Endodermal cell (in vitro differentiated cells): ENCODE measurements around the gene SUPT6H. TPM values are rescaled to one million over a fixed set of nuclear protein-coding genes. Genes with fewer than 3 reads are reported as not detected.

Experiments used
- DNase-seq: peaks from one replicate; pipeline ENCODE4 v3.0.0-alpha.2; 2017
- H3K27ac ChIP-seq: 2 replicates; pipeline ENCODE4 v1.5.1; 2013; ENCODE audit warnings: mild to moderate bottlenecking, low read depth, low read length, moderate library complexity
- H3K27me3 ChIP-seq: 2 replicates; pipeline ENCODE4 v1.6.1; 2013; ENCODE audit warnings: mild to moderate bottlenecking, low read length, moderate library complexity; ENCODE audit not compliant: insufficient read depth, control insufficient read depth, poor library complexity, severe bottlenecking
- H3K36me3 ChIP-seq: 2 replicates; pipeline ENCODE4 v1.7.0; 2013; ENCODE audit warnings: mild to moderate bottlenecking, low read length, moderate library complexity; ENCODE audit not compliant: control insufficient read depth, insufficient read depth
- H3K4me1 ChIP-seq: one replicate; pipeline ENCODE4 v1.7.0; 2013; ENCODE audit warnings: low read length; ENCODE audit not compliant: control insufficient read depth, insufficient read depth
- H3K4me3 ChIP-seq: 2 replicates; pipeline ENCODE4 v1.5.1; 2013; ENCODE audit warnings: mild to moderate bottlenecking, low read length, moderate library complexity
- H3K9ac ChIP-seq: 2 replicates; pipeline ENCODE4 v1.6.1; 2013; ENCODE audit warnings: mild to moderate bottlenecking, low read length, moderate library complexity; ENCODE audit not compliant: poor library complexity, severe bottlenecking; ENCODE audit errors: extremely low read depth
- H3K9me3 ChIP-seq: 2 replicates; pipeline ENCODE4 v1.6.1; 2013; ENCODE audit warnings: mild to moderate bottlenecking, low read length, moderate library complexity; ENCODE audit not compliant: control insufficient read depth
- H3K27ac Mint-ChIP-seq: 2 replicates; pipeline ENCODE4 v1.8.0; 2020; ENCODE audit warnings: mixed read lengths
- H3K27me3 Mint-ChIP-seq: 2 replicates; pipeline ENCODE4 v1.8.0; 2021; ENCODE audit warnings: mild to moderate bottlenecking, mixed read lengths; ENCODE audit not compliant: insufficient read depth
- H3K36me3 Mint-ChIP-seq: 2 replicates; pipeline ENCODE4 v1.8.0; 2020; ENCODE audit warnings: low read depth, mixed read lengths
- H3K4me1 Mint-ChIP-seq: 2 replicates; pipeline ENCODE4 v1.8.0; 2020; ENCODE audit warnings: mixed read lengths
- H3K4me3 Mint-ChIP-seq: 2 replicates; pipeline ENCODE4 v1.8.0; 2020; ENCODE audit warnings: mild to moderate bottlenecking, moderate library complexity, mixed read lengths
- H3K9me3 Mint-ChIP-seq: 2 replicates; pipeline ENCODE4 v1.8.0; 2020; ENCODE audit warnings: mild to moderate bottlenecking, mixed read lengths
- WGBS, 2 experiments: methylation state at CpG; one replicate each; pipeline versions ENCODE4 v1.1.5 to v1.1.7; 2013; ENCODE audit warnings: missing lambda C conversion rate in 2 of 2, mixed read lengths in 1 of 2; ENCODE audit not compliant: insufficient coverage in 1 of 2, insufficient read length in 1 of 2; 5-methylcytosine and 5-hydroxymethylcytosine counted together
- total RNA-seq, 2 donors: library from RNA; stranded (reverse); fragmentation: NEBNext Ultra II Directional in 1 of 2; extraction: Animal tissue kit (Norgen Biotek cat#: 25700) in 1 of 2; gene quantifications; 2 replicates in 1 of 2; 3 replicates in 1 of 2; pipeline ENCODE4 v1.2.1, GENCODE V29; 2021
- TF ChIP-seq, protein P1 (sequence below): fragments of 200-600 bp; sonication (generic); conservative IDR thresholded peaks from 2 replicates; pipeline ENCODE4 v1.5.0; 2021; ENCODE audit warnings: antibody characterized with exemption, mild to moderate bottlenecking

Gene SUPT6H
- total RNA-seq, 2 donors from 2014 or later: 54.4 to 72.1 TPM

DNA sequence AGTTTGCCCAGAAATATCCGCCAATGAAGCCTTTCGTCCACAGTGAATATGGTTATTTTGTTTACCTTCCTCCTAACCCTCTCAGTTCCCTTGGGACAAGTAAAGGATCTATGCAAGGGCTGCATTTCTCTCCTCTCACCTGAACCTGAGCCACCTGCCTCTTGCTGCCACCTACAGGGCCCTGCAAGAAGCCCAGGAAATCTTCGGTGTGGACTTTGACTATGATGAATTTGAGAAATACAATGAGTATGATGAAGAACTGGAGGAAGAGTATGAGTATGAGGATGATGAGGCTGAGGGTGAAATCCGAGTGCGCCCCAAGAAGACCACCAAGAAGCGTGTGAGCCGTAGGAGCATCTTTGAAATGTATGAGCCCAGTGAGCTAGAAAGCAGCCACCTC lies 14.0 kb downstream of the SUPT6H start:
- Mint-ChIP-seq H3K27ac (peak overlapping the region; percentile 71), H3K9me3 (no peaks in the 10 kb centered on the region), H3K36me3 (peaks cover 76% of the 10 kb centered on the region), H3K4me1 (no peaks in the 10 kb centered on the region), H3K4me3 (no peak overlapping the region), H3K27me3 (no peaks in the 10 kb centered on the region)
- TF ChIP-seq, protein P1, sequence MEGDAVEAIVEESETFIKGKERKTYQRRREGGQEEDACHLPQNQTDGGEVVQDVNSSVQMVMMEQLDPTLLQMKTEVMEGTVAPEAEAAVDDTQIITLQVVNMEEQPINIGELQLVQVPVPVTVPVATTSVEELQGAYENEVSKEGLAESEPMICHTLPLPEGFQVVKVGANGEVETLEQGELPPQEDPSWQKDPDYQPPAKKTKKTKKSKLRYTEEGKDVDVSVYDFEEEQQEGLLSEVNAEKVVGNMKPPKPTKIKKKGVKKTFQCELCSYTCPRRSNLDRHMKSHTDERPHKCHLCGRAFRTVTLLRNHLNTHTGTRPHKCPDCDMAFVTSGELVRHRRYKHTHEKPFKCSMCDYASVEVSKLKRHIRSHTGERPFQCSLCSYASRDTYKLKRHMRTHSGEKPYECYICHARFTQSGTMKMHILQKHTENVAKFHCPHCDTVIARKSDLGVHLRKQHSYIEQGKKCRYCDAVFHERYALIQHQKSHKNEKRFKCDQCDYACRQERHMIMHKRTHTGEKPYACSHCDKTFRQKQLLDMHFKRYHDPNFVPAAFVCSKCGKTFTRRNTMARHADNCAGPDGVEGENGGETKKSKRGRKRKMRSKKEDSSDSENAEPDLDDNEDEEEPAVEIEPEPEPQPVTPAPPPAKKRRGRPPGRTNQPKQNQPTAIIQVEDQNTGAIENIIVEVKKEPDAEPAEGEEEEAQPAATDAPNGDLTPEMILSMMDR: peak; percentile 73
- Histone ChIP-seq H3K4me1 (no peaks in the 10 kb centered on the region), H3K27me3 (no peaks in the 10 kb centered on the region), H3K4me3 (no peak overlapping the region), H3K27ac (no peak overlapping the region), H3K9ac (no peak overlapping the region), H3K36me3 (peaks cover 87% of the 10 kb centered on the region), H3K9me3 (no peaks in the 10 kb centered on the region)
- WGBS, 2 experiments: 89 to 96% methylated on average over 6 to 7 of the region's 7 CpGs
- DNase-seq: peak; percentile 68

DNA sequence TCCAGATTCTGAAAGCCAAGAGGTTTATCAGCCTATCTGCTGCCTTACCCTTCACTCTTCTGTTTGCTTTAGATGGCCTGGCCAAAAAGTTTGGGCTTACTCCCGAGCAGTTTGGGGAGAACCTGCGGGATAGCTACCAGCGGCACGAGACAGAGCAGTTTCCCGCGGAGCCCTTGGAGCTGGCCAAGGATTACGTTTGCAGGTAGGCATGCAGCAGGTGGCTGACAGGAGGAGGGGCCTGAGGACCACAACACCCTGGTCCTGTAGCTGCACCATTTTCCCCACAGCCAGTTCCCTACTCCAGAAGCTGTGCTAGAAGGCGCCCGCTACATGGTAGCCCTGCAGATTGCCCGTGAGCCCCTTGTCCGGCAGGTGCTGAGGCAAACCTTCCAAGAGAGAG lies 20.6 kb downstream of the SUPT6H start:
- Histone ChIP-seq H3K9ac (no peak overlapping the region), H3K4me1 (no peaks in the 10 kb centered on the region), H3K27me3 (no peaks in the 10 kb centered on the region), H3K27ac (no peak overlapping the region), H3K36me3 (peaks cover 82% of the 10 kb centered on the region), H3K9me3 (no peaks in the 10 kb centered on the region), H3K4me3 (no peak overlapping the region)
- Mint-ChIP-seq H3K27me3 (no peaks in the 10 kb centered on the region), H3K9me3 (no peaks in the 10 kb centered on the region), H3K4me1 (no peaks in the 10 kb centered on the region), H3K36me3 (peaks cover 80% of the 10 kb centered on the region), H3K27ac (no peak overlapping the region), H3K4me3 (no peak overlapping the region)
- no peak for DNase-seq
- TF ChIP-seq, protein P1: no peak
- WGBS, 2 experiments: 97% methylated on average over 5 to 11 of the region's 11 CpGs

DNA sequence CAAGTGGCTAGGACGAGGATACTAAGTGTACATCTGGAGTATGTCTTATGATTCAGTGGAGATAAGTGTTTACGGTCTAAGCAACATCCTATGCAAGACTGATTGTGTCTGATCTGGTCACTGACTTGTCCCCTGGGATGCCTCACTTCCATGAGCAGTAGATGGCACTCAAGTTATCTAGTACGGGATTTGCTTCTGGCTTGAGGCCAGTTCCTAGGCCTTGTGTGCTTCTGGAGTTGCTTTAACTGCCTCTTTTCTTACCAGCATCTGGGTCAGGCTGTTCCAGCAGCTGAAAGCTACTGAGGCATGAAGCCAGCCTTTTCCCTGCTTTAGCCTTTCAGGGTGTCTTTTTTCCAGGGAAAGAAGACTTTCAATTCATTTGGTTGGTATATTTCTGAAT lies 23.0 kb downstream of the SUPT6H start:
- Mint-ChIP-seq H3K4me3 (no peak overlapping the region), H3K9me3 (no peaks in the 10 kb centered on the region), H3K27me3 (no peaks in the 10 kb centered on the region), H3K27ac (no peak overlapping the region), H3K4me1 (no peaks in the 10 kb centered on the region), H3K36me3 (peaks cover 88% of the 10 kb centered on the region)
- no peak for DNase-seq
- H3K4me3 ChIP-seq: no peak overlapping the region
- 88 to 90% methylated on average over 2 to 3 of the region's 3 CpGs for WGBS, 2 experiments
- H3K27ac ChIP-seq: no peak overlapping the region
- TF ChIP-seq, protein P1: no peak
- H3K9me3 ChIP-seq: no peaks in the 10 kb centered on the region
- no peaks in the 10 kb centered on the region for H3K27me3 ChIP-seq
- H3K4me1 ChIP-seq: no peaks in the 10 kb centered on the region
- peaks cover 92% of the 10 kb centered on the region for H3K36me3 ChIP-seq
- H3K9ac ChIP-seq: no peak overlapping the region
